Astrocyte (in vitro differentiated cells and primary cell): ENCODE data around the gene ASXL1. TPM values are rescaled to one million over a fixed set of nuclear protein-coding genes. Genes with fewer than 3 reads are reported as not detected.

Source experiments
- DNase-seq: peaks from one replicate; pipeline ENCODE4 v3.0.0-alpha.2; 2010; ENCODE audit warnings: low read depth
- FAIRE-seq: peaks from 2 replicates; lab custom pipeline; 2011; peaks lifted over from hg19 to GRCh38; lab: Jason Lieb, UNC
- H2AFZ ChIP-seq: 2 replicates; pipeline ENCODE4 v1.6.0; 2012; ENCODE audit warnings: low read depth, low read length, inconsistent platforms
- H3K27ac ChIP-seq: 2 replicates; pipeline ENCODE4 v1.5.1; 2011; ENCODE audit warnings: low read depth, low read length, inconsistent platforms
- H3K27me3 ChIP-seq: 2 replicates; pipeline ENCODE4 v1.6.0; 2011; ENCODE audit warnings: low read length, inconsistent platforms; ENCODE audit not compliant: insufficient read depth
- H3K36me3 ChIP-seq: 2 replicates; pipeline ENCODE4 v1.5.1; 2011; ENCODE audit warnings: low read length, inconsistent platforms; ENCODE audit not compliant: insufficient read depth
- H3K4me1 ChIP-seq: 2 replicates; pipeline ENCODE4 v1.5.1; 2011; ENCODE audit warnings: low read length, inconsistent platforms; ENCODE audit not compliant: insufficient read depth
- H3K4me2 ChIP-seq: 2 replicates; pipeline ENCODE4 v1.6.0; 2012; ENCODE audit warnings: low read length, inconsistent platforms
- H3K4me3 ChIP-seq: 2 replicates; pipeline ENCODE4 v1.5.1; 2011; ENCODE audit warnings: low read depth, mild to moderate bottlenecking, low read length, inconsistent platforms; ENCODE audit not compliant: insufficient read depth
- H3K79me2 ChIP-seq: 2 replicates; pipeline ENCODE4 v1.6.0; 2012; ENCODE audit warnings: mild to moderate bottlenecking, low read length, inconsistent platforms; ENCODE audit not compliant: insufficient read depth
- H3K9ac ChIP-seq: 2 replicates; pipeline ENCODE4 v1.6.0; 2012; ENCODE audit warnings: mild to moderate bottlenecking, low read length, inconsistent platforms
- H3K9me3 ChIP-seq: 2 replicates; pipeline ENCODE4 v1.5.1; 2012; ENCODE audit warnings: low read depth, mild to moderate bottlenecking, low read length, inconsistent platforms; ENCODE audit not compliant: insufficient read depth
- H4K20me1 ChIP-seq: 2 replicates; pipeline ENCODE4 v1.6.0; 2012; ENCODE audit warnings: low read length, inconsistent platforms; ENCODE audit not compliant: insufficient read depth
- H3K27ac Mint-ChIP-seq: one replicate; pipeline ENCODE4 v1.8.0; 2021; ENCODE audit warnings: mild to moderate bottlenecking, mixed read lengths; ENCODE audit not compliant: unreplicated experiment
- H3K27me3 Mint-ChIP-seq: one replicate; pipeline ENCODE4 v1.8.0; 2021; ENCODE audit warnings: low read depth, mixed read lengths; ENCODE audit not compliant: unreplicated experiment
- H3K36me3 Mint-ChIP-seq: one replicate; pipeline ENCODE4 v1.8.0; 2021; ENCODE audit warnings: low read depth, mixed read lengths; ENCODE audit not compliant: unreplicated experiment
- H3K4me1 Mint-ChIP-seq: one replicate; pipeline ENCODE4 v1.8.0; 2021; ENCODE audit warnings: low read depth, mixed read lengths; ENCODE audit not compliant: unreplicated experiment
- H3K4me3 Mint-ChIP-seq: one replicate; pipeline ENCODE4 v1.8.0; 2021; ENCODE audit warnings: mild to moderate bottlenecking, moderate library complexity, mixed read lengths; ENCODE audit not compliant: unreplicated experiment
- H3K9me3 Mint-ChIP-seq: one replicate; pipeline ENCODE4 v1.8.0; 2021; ENCODE audit warnings: mild to moderate bottlenecking, mixed read lengths; ENCODE audit not compliant: unreplicated experiment
- CTCF ChIP-seq: IDR thresholded peaks from 2 replicates; pipeline ENCODE4 v1.5.1; 2011; ENCODE audit warnings: low read depth, mild to moderate bottlenecking, inconsistent platforms, low read length, moderate library complexity; ENCODE audit not compliant: insufficient read depth
- EZH2 ChIP-seq: IDR thresholded peaks from 2 replicates; pipeline ENCODE4 v1.6.1; 2012; ENCODE audit warnings: mild to moderate bottlenecking, low read length, inconsistent platforms; ENCODE audit not compliant: insufficient read depth
- total RNA-seq: library from RNA; stranded (reverse); gene quantifications from 2 replicates; pipeline ENCODE4 v1.2.1, GENCODE V29; 2021

ASXL1 gene
- total RNA-seq, 1 donor from 2014 or later = 62.4 TPM

DNA sequence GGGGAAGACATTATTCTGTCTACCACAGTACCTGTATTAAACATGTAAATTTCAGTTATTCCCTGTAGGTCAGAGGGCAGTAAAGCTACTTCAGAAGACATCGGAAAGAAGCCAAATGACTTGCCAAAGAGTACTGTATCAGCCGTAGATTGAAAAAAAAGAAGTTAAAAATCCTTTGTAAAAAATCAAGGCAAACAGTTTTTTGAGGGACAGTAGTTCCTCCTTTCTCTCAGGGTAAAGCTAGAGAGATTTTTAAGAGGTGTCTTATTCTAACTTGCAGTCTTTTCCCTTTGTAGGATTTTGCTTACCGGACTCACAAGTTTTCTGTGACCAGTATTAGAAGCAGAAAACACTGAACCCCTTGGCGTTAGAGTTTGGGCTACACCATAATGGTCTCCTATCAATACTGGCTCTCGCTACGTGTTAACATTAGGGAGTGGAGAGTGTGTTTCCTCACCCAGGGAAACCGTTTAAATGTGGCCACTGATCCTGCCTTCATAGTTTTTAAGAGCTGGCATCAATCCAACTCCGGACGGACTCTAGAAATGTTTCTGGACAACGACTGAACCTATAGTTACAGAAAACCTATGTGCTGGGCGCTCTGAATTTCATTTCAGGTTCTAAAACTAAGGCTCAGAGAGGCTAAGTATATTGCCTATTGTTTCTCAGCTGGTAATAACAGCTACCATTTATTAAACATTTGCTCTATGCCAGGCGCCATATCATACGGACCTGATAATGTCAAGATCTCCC, 1.3 kb upstream of the ASXL1 start:
- Mint-ChIP-seq H3K4me1 (peaks cover 20% of the 10 kb centered on the region), H3K27ac (peak overlapping the region; percentile 99), H3K4me3 (peak overlapping the region; percentile 92), H3K36me3 (no peaks in the 10 kb centered on the region), H3K9me3 (no peaks in the 10 kb centered on the region), H3K27me3 (no peaks in the 10 kb centered on the region)
- no peaks in the 10 kb centered on the region for H3K9me3 ChIP-seq
- H3K9ac ChIP-seq = peak overlapping the region; percentile 90
- no peak for TF ChIP-seq CTCF
- TF ChIP-seq EZH2 = no peak
- no peak for DNase-seq
- H2AFZ ChIP-seq = no peak overlapping the region
- no peaks in the 10 kb centered on the region for H3K27me3 ChIP-seq
- peak overlapping the region; percentile 91 for H3K4me2 ChIP-seq
- peak overlapping the region; percentile 73 for H3K4me3 ChIP-seq
- peak overlapping the region; percentile 95 for H3K27ac ChIP-seq
- FAIRE-seq = no peak
- peaks cover 31% of the 10 kb centered on the region for H3K79me2 ChIP-seq
- peaks cover 28% of the 10 kb centered on the region for H4K20me1 ChIP-seq
- H3K36me3 ChIP-seq = no peaks in the 10 kb centered on the region
- peaks cover 26% of the 10 kb centered on the region for H3K4me1 ChIP-seq

DNA sequence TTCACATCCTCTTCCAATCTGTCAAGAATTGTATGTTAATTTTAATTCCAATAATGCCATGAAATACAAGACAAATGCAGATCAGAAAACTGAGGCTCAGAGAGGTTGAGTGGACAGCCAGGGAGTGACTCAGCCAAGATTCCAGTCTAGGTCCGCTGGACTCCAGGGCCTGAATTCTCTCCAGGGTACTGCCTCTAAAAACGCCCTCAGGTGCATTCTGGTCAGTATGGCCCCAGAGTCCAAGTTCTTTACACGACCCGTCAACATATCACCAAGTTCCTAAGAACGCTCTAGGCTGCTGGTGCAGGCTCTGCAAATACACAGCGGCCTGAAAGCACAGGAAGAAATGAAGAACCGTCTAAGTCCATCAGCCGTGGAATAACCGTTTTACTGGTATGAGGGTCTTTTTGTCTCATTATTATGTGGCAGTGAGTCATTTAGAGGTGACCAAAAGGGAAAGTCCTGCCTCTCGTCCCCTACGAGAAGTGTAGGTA, 709 bp upstream of the ASXL1 start:
- peak overlapping the region; percentile 92 for H3K4me3 Mint-ChIP-seq

More for the DNA sequence above, 709 bp upstream of the ASXL1 start:
- peak overlapping the region; percentile 95 for H3K27ac ChIP-seq
- H3K4me1 ChIP-seq = peaks cover 26% of the 10 kb centered on the region
- no peaks in the 10 kb centered on the region for H3K36me3 ChIP-seq
- no peaks in the 10 kb centered on the region for H3K27me3 ChIP-seq
- Mint-ChIP-seq H3K9me3 (no peaks in the 10 kb centered on the region), H3K27ac (peak overlapping the region; percentile 99), H3K4me1 (peaks cover 20% of the 10 kb centered on the region), H3K36me3 (no peaks in the 10 kb centered on the region), H3K27me3 (no peaks in the 10 kb centered on the region)
- H3K4me3 ChIP-seq = peak overlapping the region; percentile 73
- H3K79me2 ChIP-seq = peaks cover 37% of the 10 kb centered on the region
- H3K9me3 ChIP-seq = no peaks in the 10 kb centered on the region
- H2AFZ ChIP-seq = peak overlapping the region; percentile 72
- H4K20me1 ChIP-seq = peaks cover 34% of the 10 kb centered on the region
- peak overlapping the region; percentile 91 for H3K4me2 ChIP-seq
- FAIRE-seq (no peak), DNase-seq (peak; percentile 42)
- TF ChIP-seq CTCF (no peak), EZH2 (no peak)
- peak overlapping the region; percentile 90 for H3K9ac ChIP-seq
